ENCODE measurements around the gene BAZ1A.

GRCh38 chr14:34906287-34906686 is 31.1 kb upstream of the BAZ1A start:
- TF ChIP-seq POLR2A (IDR thresholded peaks at IDR 0.05), result no peak
- no peak for TF ChIP-seq CTCF (IDR thresholded peaks at IDR 0.05)

All from heart left ventricle (tissue), 13 donors.